Stomach (tissue), 9 donors: ENCODE data around the gene TGFB1I1. TPM values are rescaled to one million over a fixed set of nuclear protein-coding genes. Genes with fewer than 3 reads are reported as not detected.

Source experiments
- DNase-seq, 2 donors: peaks; one replicate each; pipeline versions ENCODE4 v3.0.0 to v3.0.0-alpha.2; 2013 to 2019
- H3K27ac ChIP-seq, 5 donors: fragments of 200-600 bp in 4 of 5; sonication (generic) in 4 of 5; one replicate each; pipeline ENCODE4 v1.5.1; 2013 to 2019; ENCODE audit warnings: mild to moderate bottlenecking in 1 of 5, moderate library complexity in 1 of 5
- H3K27me3 ChIP-seq, 3 donors: fragments of 200-600 bp; sonication (generic); one replicate each; pipeline ENCODE4 v1.5.1; 2017 to 2019; ENCODE audit warnings: mixed run types in 1 of 3
- H3K36me3 ChIP-seq, 4 donors: fragments of 200-600 bp; sonication (generic); 1 replicate in 3 of 4; 2 replicates in 1 of 4; pipeline ENCODE4 v1.5.1; 2016 to 2019
- H3K4me1 ChIP-seq, 4 donors: fragments of 200-600 bp; sonication (generic); one replicate each; pipeline ENCODE4 v1.5.1; 2016 to 2019
- H3K4me3 ChIP-seq, 4 donors: fragments of 200-600 bp; sonication (generic) in 3 of 4; one replicate each; pipeline ENCODE4 v1.5.1; 2016 to 2019; ENCODE audit warnings: mild to moderate bottlenecking in 1 of 4
- H3K9me3 ChIP-seq, 4 donors: fragments of 200-600 bp; sonication (generic); one replicate each; pipeline ENCODE4 v1.5.1; 2016 to 2019
- CTCF ChIP-seq, 7 experiments: fragments of 450-650 bp in 4 of 7; fragments of 200-600 bp in 3 of 7; sonication (generic) in 3 of 7; IDR thresholded peaks; one replicate each; pipeline ENCODE4 v1.5.1; 2016 to 2019; ENCODE audit warnings: antibody characterized with exemption in 7 of 7, control low read depth in 2 of 7, mild to moderate bottlenecking in 1 of 7
- EP300 ChIP-seq: sonication (generic); formaldehyde crosslinking; IDR thresholded peaks from one replicate; pipeline ENCODE4 v1.6.1; 2017; ENCODE audit warnings: antibody characterized with exemption
- POLR2A ChIP-seq, 4 donors: fragments of 450-650 bp; IDR thresholded peaks; one replicate each; pipeline ENCODE4 v1.6.1; 2016; ENCODE audit warnings: antibody characterized with exemption in 4 of 4, control low read depth in 2 of 4, mild to moderate bottlenecking in 1 of 4, moderate library complexity in 1 of 4
- POLR2AphosphoS5 ChIP-seq, 3 donors: sonication (generic); formaldehyde crosslinking; IDR thresholded peaks; one replicate each; pipeline ENCODE4 v1.6.1; 2016; ENCODE audit warnings: antibody characterized with exemption in 3 of 3
- WGBS, 5 donors: extraction: QIAGEN DNeasy Blood & Tissue Kit in 3 of 5; methylation state at CpG; one replicate each; pipeline versions ENCODE4 v1.1.5 to v1.1.7; 2013 to 2018; 5-methylcytosine and 5-hydroxymethylcytosine counted together
- intact Hi-C: fragments of 100-400 bp; cut with DNase I; formaldehyde crosslinking; loops from one replicate; pipeline ENCODE4 v1.15.1; 2023; ENCODE audit warnings: low total_unique reads
- polyA plus RNA-seq, 3 donors: library from polyadenylated mRNA; stranded (reverse); fragments of 200-250 nt; gene quantifications; one replicate each; pipeline ENCODE4 v1.2.3, GENCODE V29; 2013
- total RNA-seq, 5 donors: library from RNA; depleted of rRNA; stranded (reverse); fragments of >200 nt; gene quantifications; one replicate each; pipeline versions ENCODE4 v1.1.0 to v1.2.3, GENCODE V29; 2014 to 2016
- donor health status: healthy with polysubstance abuse.
- donor health status: Bipolar disorder and iron deficiency.
- donor health status: healthy.

TGFB1I1 gene
- total and polyA plus RNA-seq, 8 donors = 36.0 to 84.0 (median 49.2) TPM

GRCh38 chr16:31461921-31462804 lies 9.8 kb upstream of the TGFB1I1 start:
- DNase-seq = no peak
- intact Hi-C loops = no loop called here
- WGBS, 5 donors = 88 to 95% (median 92%) methylated on average over 23 to 35 of the region's 35 CpGs
- Histone ChIP-seq H3K4me1 (peaks cover 19 to 32% (median 24%) of the 10 kb centered on the region in 4 donors), H3K27me3 (no peaks in the 10 kb centered on the region), H3K36me3 (peaks cover 45 to 58% (median 55%) of the 10 kb centered on the region in 4 donors), H3K4me3 (no peak overlapping the region), H3K9me3 (no peaks in the 10 kb centered on the region), H3K27ac (no peak overlapping the region)
- TF ChIP-seq EP300 (no peak), POLR2A (IDR thresholded peaks at IDR 0.05) (no peak), CTCF (IDR thresholded peaks at IDR 0.05) (no peak), POLR2AphosphoS5 (IDR thresholded peaks at IDR 0.05) (no peak)

- no peaks in the 10 kb centered on the region for H3K9me3 ChIP-seq
- no peak for DNase-seq
- peaks cover 45 to 61% (median 58%) of the 10 kb centered on the region in 4 donors for H3K36me3 ChIP-seq
- H3K4me1 ChIP-seq = peaks cover 8 to 19% (median 11%) of the 10 kb centered on the region in 4 donors
- WGBS, 5 donors = 94 to 97% (median 96%) methylated on average over 32 to 36 of the region's 36 CpGs
- TF ChIP-seq POLR2AphosphoS5 (IDR thresholded peaks at IDR 0.05) (no peak), CTCF (IDR thresholded peaks at IDR 0.05) (no peak), EP300 (no peak), POLR2A (IDR thresholded peaks at IDR 0.05) (no peak)
- H3K4me3 ChIP-seq = no peak overlapping the region
- no peaks in the 10 kb centered on the region for H3K27me3 ChIP-seq
- intact Hi-C loops = no loop called here
- H3K27ac ChIP-seq = no peak overlapping the region
These were observed 7.6 kb upstream of the TGFB1I1 start for GRCh38 chr16:31464348-31464769.

- TF ChIP-seq CTCF (IDR thresholded peaks at IDR 0.05) (no peak), POLR2AphosphoS5 (IDR thresholded peaks at IDR 0.05) (no peak), POLR2A (IDR thresholded peaks at IDR 0.05) (no peak), EP300 (no peak)
- WGBS, 5 donors = 93 to 96% (median 94%) methylated on average over 17 of the region's 17 CpGs
- peaks cover 45 to 61% (median 58%) of the 10 kb centered on the region in 4 donors for H3K36me3 ChIP-seq
- no peaks in the 10 kb centered on the region for H3K9me3 ChIP-seq
- no peaks in the 10 kb centered on the region for H3K27me3 ChIP-seq
- H3K4me1 ChIP-seq = peaks cover 8 to 19% (median 11%) of the 10 kb centered on the region in 4 donors
- no peak for DNase-seq
- H3K27ac ChIP-seq = no peak overlapping the region
- intact Hi-C loops = no loop called here
- no peak overlapping the region for H3K4me3 ChIP-seq
These were observed 7.1 kb upstream of the TGFB1I1 start for GRCh38 chr16:31464781-31465260.

- Histone ChIP-seq H3K36me3 (peaks cover 45 to 61% (median 58%) of the 10 kb centered on the region in 4 donors), H3K27me3 (no peaks in the 10 kb centered on the region), H3K9me3 (no peaks in the 10 kb centered on the region), H3K27ac (no peak overlapping the region), H3K4me3 (no peak overlapping the region), H3K4me1 (peaks cover 2 to 11% (median 4%) of the 10 kb centered on the region in 4 donors)
- intact Hi-C loops = no loop called here
- no peak for DNase-seq
- 86 to 95% (median 91%) methylated on average over 19 to 20 of the region's 20 CpGs for WGBS, 5 donors
- TF ChIP-seq CTCF (IDR thresholded peaks at IDR 0.05) = no peak
- TF ChIP-seq POLR2AphosphoS5 (IDR thresholded peaks at IDR 0.05) = no peak
- no peak for TF ChIP-seq EP300
- TF ChIP-seq POLR2A (IDR thresholded peaks at IDR 0.05) = no peak
These were observed 6.1 kb upstream of the TGFB1I1 start for GRCh38 chr16:31465788-31466370.
